Thoracic aorta (tissue), 2 donors: ENCODE measurements around the gene SYNDIG1. TPM values are rescaled to one million over a fixed set of nuclear protein-coding genes. Genes with fewer than 3 reads are reported as not detected.

Source experiments
- ATAC-seq: fragments of 150-250 bp; one replicate; pipeline ENCODE4 v1.8.0; 2017; ENCODE audit warnings: low read depth; ENCODE audit not compliant: insufficient number of reproducible peaks, low FRiP score
- DNase-seq: peaks from one replicate; pipeline ENCODE4 v3.0.0-alpha.2; 2020; ENCODE audit warnings: low spot score
- H3K27ac ChIP-seq, 2 donors: fragments of 200-600 bp; sonication (generic); 1 replicate in 1 of 2; 2 replicates in 1 of 2; pipeline ENCODE4 v1.5.1; 2016; ENCODE audit warnings: mild to moderate bottlenecking in 2 of 2, moderate library complexity in 2 of 2
- H3K27me3 ChIP-seq: fragments of 200-600 bp; sonication (generic); replicated peaks from 2 replicates; pipeline ENCODE4 v1.6.0; 2016; ENCODE audit warnings: mild to moderate bottlenecking; ENCODE audit not compliant: insufficient read depth
- H3K36me3 ChIP-seq: fragments of 200-600 bp; sonication (generic); one replicate; pipeline ENCODE4 v1.5.1; 2016
- H3K4me1 ChIP-seq, 2 donors: fragments of 200-600 bp; sonication (generic); 1 replicate in 1 of 2; 2 replicates in 1 of 2; pipeline versions ENCODE4 v1.5.1 to v1.6.0; 2016; ENCODE audit warnings: low read depth in 2 of 2, mild to moderate bottlenecking in 1 of 2; ENCODE audit not compliant: control insufficient read depth in 1 of 2
- H3K4me3 ChIP-seq: fragments of 200-600 bp; sonication (generic); 2 replicates; pipeline ENCODE4 v1.5.1; 2016; ENCODE audit warnings: mild to moderate bottlenecking
- H3K9me3 ChIP-seq: fragments of 200-600 bp; sonication (generic); 2 replicates; pipeline ENCODE4 v1.5.1; 2016
- total RNA-seq, 2 donors: library from RNA; depleted of rRNA; stranded (reverse); fragments of >200 nt; gene quantifications; one replicate each; pipeline versions ENCODE4 v1.1.0 to v1.2.3, GENCODE V29; 2016
- TF ChIP-seq, protein P1 (sequence below): fragments of 200-600 bp; sonication (generic); IDR thresholded peaks from one replicate; pipeline ENCODE4 v1.5.1; 2019; ENCODE audit warnings: antibody characterized with exemption

SYNDIG1 gene
- total RNA-seq, 2 donors from 2014 or later: 1.8 to 5.4 TPM

DNA sequence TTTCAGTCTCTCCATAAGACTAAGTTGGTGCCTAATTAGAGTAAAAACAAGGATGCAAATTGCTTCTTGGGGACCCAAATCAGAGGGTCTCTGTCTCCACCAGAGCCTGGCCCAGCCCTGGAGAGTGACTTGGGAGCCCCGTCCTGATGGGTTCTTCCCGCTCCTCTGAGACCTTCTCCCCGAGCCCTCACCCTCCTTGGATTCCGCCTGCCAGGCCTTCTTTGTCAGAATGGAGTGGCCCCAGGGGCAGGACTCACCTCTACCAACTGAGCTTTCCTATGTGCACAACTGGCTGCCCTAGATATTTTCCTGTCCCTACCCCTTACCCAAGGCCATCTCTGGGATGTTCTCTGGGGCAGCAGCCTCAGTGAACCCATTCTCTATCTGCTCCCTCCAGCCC is 9.7 kb downstream of the SYNDIG1 start:
- no peaks in the 10 kb centered on the region for H3K36me3 ChIP-seq
- no peaks in the 10 kb centered on the region for H3K9me3 ChIP-seq
- no peaks in the 10 kb centered on the region for H3K4me1 ChIP-seq
- no peaks in the 10 kb centered on the region for H3K27me3 ChIP-seq
- H3K4me3 ChIP-seq: no peak overlapping the region
- ATAC-seq (no peak), DNase-seq (no peak)
- H3K27ac ChIP-seq: no peak overlapping the region
- TF ChIP-seq, protein P1, sequence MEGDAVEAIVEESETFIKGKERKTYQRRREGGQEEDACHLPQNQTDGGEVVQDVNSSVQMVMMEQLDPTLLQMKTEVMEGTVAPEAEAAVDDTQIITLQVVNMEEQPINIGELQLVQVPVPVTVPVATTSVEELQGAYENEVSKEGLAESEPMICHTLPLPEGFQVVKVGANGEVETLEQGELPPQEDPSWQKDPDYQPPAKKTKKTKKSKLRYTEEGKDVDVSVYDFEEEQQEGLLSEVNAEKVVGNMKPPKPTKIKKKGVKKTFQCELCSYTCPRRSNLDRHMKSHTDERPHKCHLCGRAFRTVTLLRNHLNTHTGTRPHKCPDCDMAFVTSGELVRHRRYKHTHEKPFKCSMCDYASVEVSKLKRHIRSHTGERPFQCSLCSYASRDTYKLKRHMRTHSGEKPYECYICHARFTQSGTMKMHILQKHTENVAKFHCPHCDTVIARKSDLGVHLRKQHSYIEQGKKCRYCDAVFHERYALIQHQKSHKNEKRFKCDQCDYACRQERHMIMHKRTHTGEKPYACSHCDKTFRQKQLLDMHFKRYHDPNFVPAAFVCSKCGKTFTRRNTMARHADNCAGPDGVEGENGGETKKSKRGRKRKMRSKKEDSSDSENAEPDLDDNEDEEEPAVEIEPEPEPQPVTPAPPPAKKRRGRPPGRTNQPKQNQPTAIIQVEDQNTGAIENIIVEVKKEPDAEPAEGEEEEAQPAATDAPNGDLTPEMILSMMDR: no peak

DNA sequence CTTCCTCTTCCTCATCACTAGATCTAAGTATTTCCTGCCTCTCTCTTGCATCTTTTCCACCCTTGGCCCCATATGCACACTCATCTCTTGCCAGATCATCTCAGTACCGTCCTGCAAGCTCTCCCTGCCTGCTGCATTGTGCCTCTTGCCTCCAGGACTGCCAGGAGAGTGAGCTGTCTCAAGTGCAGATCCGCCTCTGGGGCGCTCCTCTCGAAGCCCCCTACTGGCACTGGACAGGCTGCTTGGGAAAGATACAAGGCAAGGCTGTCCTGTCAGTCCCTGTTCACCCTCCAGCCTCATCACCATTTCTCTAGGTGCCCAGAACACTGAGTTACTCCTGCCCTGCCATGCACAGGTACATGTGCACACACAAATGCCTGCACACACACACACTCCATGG is 10.2 kb downstream of the SYNDIG1 start:
- no peak overlapping the region for H3K27ac ChIP-seq
- no peaks in the 10 kb centered on the region for H3K27me3 ChIP-seq
- H3K9me3 ChIP-seq: no peaks in the 10 kb centered on the region
- no peaks in the 10 kb centered on the region for H3K36me3 ChIP-seq
- H3K4me3 ChIP-seq: no peak overlapping the region
- DNase-seq (no peak), ATAC-seq (no peak)
- TF ChIP-seq, protein P1: no peak
- H3K4me1 ChIP-seq: no peaks in the 10 kb centered on the region

DNA sequence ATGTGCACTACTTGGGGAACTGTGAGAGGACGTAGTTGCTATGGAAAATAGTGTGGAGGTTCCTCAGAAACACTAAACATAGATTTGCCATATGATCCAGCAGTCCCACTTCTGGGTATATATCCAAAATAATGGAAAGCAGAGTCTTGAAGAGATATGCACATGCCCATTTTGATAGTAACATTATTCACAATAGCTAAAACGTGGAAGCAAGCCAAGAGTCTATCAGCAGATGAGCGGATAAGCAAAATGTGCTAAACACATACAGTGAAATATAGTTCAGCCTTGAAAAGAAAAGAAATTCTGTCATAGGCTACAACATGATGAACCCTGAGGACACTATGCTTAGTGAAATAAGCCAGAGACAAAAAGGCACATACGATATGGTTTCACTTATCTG is 11.1 kb downstream of the SYNDIG1 start:
- Histone ChIP-seq H3K4me1 (no peaks in the 10 kb centered on the region), H3K9me3 (no peaks in the 10 kb centered on the region), H3K36me3 (no peaks in the 10 kb centered on the region), H3K27ac (no peak overlapping the region), H3K4me3 (no peak overlapping the region), H3K27me3 (no peaks in the 10 kb centered on the region)
- TF ChIP-seq, protein P1: no peak
- no peak for DNase-seq
- no peak for ATAC-seq

DNA sequence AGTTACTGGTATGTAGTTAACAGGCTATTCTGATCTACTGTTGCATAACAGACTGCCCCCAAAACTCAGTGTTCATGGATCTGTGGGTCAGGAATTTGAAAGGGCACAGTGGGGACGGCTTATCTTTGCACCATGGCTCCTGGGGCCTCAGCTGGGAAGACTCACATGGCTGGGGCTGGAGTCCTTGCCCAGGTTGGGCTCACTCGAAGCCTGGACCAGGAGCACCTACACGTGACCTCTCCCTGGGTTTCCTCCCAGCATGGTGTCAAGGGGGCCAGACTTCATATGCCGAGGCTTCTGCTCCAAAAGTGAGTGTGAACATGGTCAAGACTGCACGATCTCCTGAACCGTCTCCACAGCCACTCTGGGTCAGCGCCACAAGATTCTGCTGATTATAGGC is 11.7 kb downstream of the SYNDIG1 start:
- H3K27me3 ChIP-seq: no peaks in the 10 kb centered on the region
- no peak for DNase-seq
- H3K9me3 ChIP-seq: no peaks in the 10 kb centered on the region
- no peaks in the 10 kb centered on the region for H3K36me3 ChIP-seq
- H3K27ac ChIP-seq: no peak overlapping the region
- no peaks in the 10 kb centered on the region for H3K4me1 ChIP-seq
- no peak for ATAC-seq
- H3K4me3 ChIP-seq: no peak overlapping the region
- TF ChIP-seq, protein P1: no peak

- H3K36me3 ChIP-seq: peaks cover 3% of the 10 kb centered on the region
- no peak overlapping the region for H3K4me3 ChIP-seq
- H3K27ac ChIP-seq: no peak overlapping the region
- ATAC-seq: no peak
- no peak for DNase-seq
- TF ChIP-seq, protein P1: no peak
- H3K27me3 ChIP-seq: no peaks in the 10 kb centered on the region
- H3K9me3 ChIP-seq: no peaks in the 10 kb centered on the region
- H3K4me1 ChIP-seq: no peaks in the 10 kb centered on the region
Measured at GRCh38 chr20:24483435-24484080, 14.1 kb downstream of the SYNDIG1 start.
